MM.1S (cell line): ENCODE data around the gene E2F7.

Experiments used
- DNase-seq: peaks from one replicate; pipeline ENCODE4 v3.0.0-alpha.2; 2015
- H2AFZ ChIP-seq: fragments of 300-600 bp; sonication (generic); 2 replicates; pipeline ENCODE4 v1.6.0; 2016; ENCODE audit warnings: antibody characterized with exemption, low read length
- H3F3A ChIP-seq: fragments of 300-600 bp; sonication (generic); 2 replicates; pipeline ENCODE4 v1.6.1; 2016; ENCODE audit warnings: mild to moderate bottlenecking, antibody characterized with exemption, low read length, moderate library complexity, mixed read lengths; ENCODE audit not compliant: insufficient read depth
- H3K27ac ChIP-seq: fragments of 300-600 bp; sonication (generic); 2 replicates; pipeline ENCODE4 v1.5.1; 2016; ENCODE audit warnings: mild to moderate bottlenecking, low read length
- H3K27me3 ChIP-seq: fragments of 300-600 bp; sonication (generic); replicated peaks from 2 replicates; pipeline ENCODE4 v1.6.0; 2016; ENCODE audit warnings: low read length; ENCODE audit not compliant: insufficient read depth
- H3K36me3 ChIP-seq: fragments of 300-600 bp; sonication (generic); replicated peaks from 2 replicates; pipeline ENCODE4 v1.6.1; 2016; ENCODE audit warnings: mild to moderate bottlenecking, low read length, mixed read lengths; ENCODE audit not compliant: insufficient read depth
- H3K4me1 ChIP-seq: fragments of 300-600 bp; sonication (generic); 2 replicates; pipeline ENCODE4 v1.6.1; 2016; ENCODE audit warnings: low read length, mixed read lengths
- H3K4me2 ChIP-seq: fragments of 300-600 bp; sonication (generic); 2 replicates; pipeline ENCODE4 v1.6.0; 2016; ENCODE audit warnings: low read depth, low read length
- H3K4me3 ChIP-seq: fragments of 300-600 bp; sonication (generic); 2 replicates; pipeline ENCODE4 v1.5.1; 2016; ENCODE audit warnings: low read length, mixed read lengths
- H3K79me2 ChIP-seq: fragments of 300-600 bp; sonication (generic); 2 replicates; pipeline ENCODE4 v1.6.1; 2016; ENCODE audit warnings: mixed run types, low read length, mixed read lengths
- H3K9ac ChIP-seq: fragments of 300-600 bp; sonication (generic); 2 replicates; pipeline ENCODE4 v1.6.1; 2016; ENCODE audit warnings: low read length, mixed read lengths
- H3K9me2 ChIP-seq: fragments of 300-600 bp; sonication (generic); replicated peaks from 2 replicates; pipeline ENCODE4 v1.6.1; 2016; ENCODE audit warnings: mild to moderate bottlenecking, low read length, mixed read lengths; ENCODE audit not compliant: insufficient read depth
- H3K9me3 ChIP-seq: fragments of 300-600 bp; sonication (generic); replicated peaks from 2 replicates; pipeline ENCODE4 v1.6.1; 2016; ENCODE audit warnings: mild to moderate bottlenecking, low read length, mixed read lengths; ENCODE audit not compliant: insufficient read depth
- H4K20me1 ChIP-seq: fragments of 300-600 bp; sonication (generic); 2 replicates; pipeline ENCODE4 v1.6.1; 2016; ENCODE audit warnings: mild to moderate bottlenecking, low read length, moderate library complexity, mixed read lengths; ENCODE audit not compliant: insufficient read depth
- EZH2 ChIP-seq: fragments of 300-600 bp; sonication (generic); optimal IDR thresholded peaks from 2 replicates; pipeline ENCODE3; 2017; ENCODE audit warnings: low read depth, mild to moderate bottlenecking, antibody characterized with exemption, low read length, mixed read lengths
- EZH2phosphoT487 ChIP-seq: fragments of 300-600 bp; sonication (generic); IDR thresholded peaks from 2 replicates; pipeline ENCODE4 v1.6.1; 2018; ENCODE audit warnings: antibody characterized with exemption, low read length
- TF ChIP-seq, protein P1 (sequence below): fragments of 300-600 bp; sonication (generic); IDR thresholded peaks from 2 replicates; pipeline ENCODE4 v1.5.1; 2016; ENCODE audit warnings: antibody characterized with exemption, low read length, mixed read lengths

The E2F7 gene

DNA sequence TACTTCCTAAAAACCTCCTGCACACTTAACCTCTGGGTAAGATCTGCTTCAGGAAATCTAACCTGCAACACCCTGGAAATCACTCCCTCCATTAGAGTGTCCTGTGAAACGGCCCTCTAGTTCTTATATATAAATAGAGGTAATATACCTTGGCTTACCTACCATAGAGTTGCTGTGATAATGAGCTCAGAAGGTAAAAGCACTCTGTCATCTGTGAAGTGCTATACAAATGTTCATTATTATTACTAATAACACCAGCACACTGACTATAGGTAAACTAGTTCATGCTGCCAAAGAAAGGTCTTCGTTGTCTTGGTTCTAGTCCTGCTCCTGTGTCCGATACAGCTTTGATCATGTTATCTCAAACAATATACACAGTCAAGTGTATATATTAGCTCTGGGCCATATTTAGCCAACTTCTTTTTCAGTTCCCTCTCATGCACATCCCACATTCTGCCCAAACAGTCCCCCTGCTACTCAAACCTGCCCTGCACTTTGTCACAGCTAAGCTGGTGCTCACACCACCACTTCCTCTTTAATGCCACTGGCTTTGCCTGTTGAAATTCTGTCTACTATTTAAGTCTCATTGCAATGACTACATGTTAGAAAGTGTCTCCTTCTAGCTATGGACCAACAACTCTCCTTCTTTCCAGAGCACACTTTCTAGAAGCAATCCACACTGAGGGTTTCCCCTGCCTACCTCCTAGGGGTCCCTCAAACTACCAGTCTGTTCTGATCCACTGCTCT, 5.1 kb downstream of the E2F7 start:
- H3K9ac ChIP-seq: peak overlapping the region; percentile 95
- no peak overlapping the region for H2AFZ ChIP-seq
- H3K9me2 ChIP-seq: no peaks in the 10 kb centered on the region
- peaks cover 49% of the 10 kb centered on the region for H3F3A ChIP-seq
- peak overlapping the region; percentile 93 for H3K27ac ChIP-seq
- H3K4me2 ChIP-seq: peak overlapping the region; percentile 79
- H4K20me1 ChIP-seq: peaks cover 4% of the 10 kb centered on the region; the same call in 1 of the 2 replicates
- H3K79me2 ChIP-seq: peaks cover 94% of the 10 kb centered on the region
- H3K4me3 ChIP-seq: peak overlapping the region; percentile 14
- H3K36me3 ChIP-seq: peaks cover 4% of the 10 kb centered on the region; the same call in 1 of the 2 replicates
- H3K27me3 ChIP-seq: no peaks in the 10 kb centered on the region
- TF ChIP-seq EZH2 (no peak), EZH2phosphoT487 (no peak)
- TF ChIP-seq, protein P1, sequence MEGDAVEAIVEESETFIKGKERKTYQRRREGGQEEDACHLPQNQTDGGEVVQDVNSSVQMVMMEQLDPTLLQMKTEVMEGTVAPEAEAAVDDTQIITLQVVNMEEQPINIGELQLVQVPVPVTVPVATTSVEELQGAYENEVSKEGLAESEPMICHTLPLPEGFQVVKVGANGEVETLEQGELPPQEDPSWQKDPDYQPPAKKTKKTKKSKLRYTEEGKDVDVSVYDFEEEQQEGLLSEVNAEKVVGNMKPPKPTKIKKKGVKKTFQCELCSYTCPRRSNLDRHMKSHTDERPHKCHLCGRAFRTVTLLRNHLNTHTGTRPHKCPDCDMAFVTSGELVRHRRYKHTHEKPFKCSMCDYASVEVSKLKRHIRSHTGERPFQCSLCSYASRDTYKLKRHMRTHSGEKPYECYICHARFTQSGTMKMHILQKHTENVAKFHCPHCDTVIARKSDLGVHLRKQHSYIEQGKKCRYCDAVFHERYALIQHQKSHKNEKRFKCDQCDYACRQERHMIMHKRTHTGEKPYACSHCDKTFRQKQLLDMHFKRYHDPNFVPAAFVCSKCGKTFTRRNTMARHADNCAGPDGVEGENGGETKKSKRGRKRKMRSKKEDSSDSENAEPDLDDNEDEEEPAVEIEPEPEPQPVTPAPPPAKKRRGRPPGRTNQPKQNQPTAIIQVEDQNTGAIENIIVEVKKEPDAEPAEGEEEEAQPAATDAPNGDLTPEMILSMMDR: no peak
- peak; percentile 50 for DNase-seq
- H3K9me3 ChIP-seq: no peaks in the 10 kb centered on the region
- peaks cover 31% of the 10 kb centered on the region for H3K4me1 ChIP-seq

DNA sequence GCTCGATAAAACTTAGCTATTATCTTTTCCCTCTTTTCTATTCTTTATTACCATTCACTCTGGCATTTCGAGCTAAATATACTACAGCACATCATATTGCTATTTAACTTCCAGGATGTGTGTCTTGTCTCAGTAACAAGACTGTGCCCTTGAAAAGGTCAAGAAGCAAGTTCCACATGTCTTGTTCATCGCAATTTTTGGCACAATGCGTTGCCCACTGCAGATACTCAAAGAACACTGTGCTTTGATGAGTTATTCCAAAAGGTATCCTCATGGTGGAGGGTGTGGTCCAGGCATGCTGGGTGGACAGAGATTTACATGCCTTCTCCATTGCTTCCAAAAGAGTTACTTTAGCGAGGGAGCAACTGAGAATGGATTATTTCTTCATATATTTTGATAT, 6.6 kb downstream of the E2F7 start:
- Histone ChIP-seq H3K36me3 (peaks cover 16% of the 10 kb centered on the region; the same call in 1 of the 2 replicates), H3K79me2 (peaks cover 94% of the 10 kb centered on the region), H3K27ac (no peak overlapping the region)

DNA sequence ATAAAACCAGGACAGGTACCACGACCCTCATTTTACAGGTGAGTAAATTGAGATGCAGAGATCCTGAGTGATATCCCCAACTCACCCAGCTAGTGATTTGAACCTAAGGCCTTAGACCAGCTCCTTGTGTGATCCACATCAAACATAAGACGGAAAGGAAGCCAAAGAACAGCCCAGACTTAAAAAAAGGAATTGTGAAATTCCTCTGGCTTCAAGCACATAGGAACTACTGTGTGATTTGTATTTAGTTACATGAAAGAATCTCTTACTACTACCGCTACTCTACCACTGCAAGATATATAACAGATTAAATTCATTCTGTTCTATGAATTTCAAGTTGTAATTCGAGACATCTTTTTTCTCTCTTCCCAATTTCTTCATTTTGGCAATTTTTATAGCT, 10.5 kb downstream of the E2F7 start:
- no peak overlapping the region for H3K4me3 ChIP-seq
- no peak overlapping the region for H2AFZ ChIP-seq
- H3K4me1 ChIP-seq: peaks cover 5% of the 10 kb centered on the region; the same call in 1 of the 2 replicates
- H3K9ac ChIP-seq: no peak overlapping the region
- DNase-seq: no peak
- peaks cover 23% of the 10 kb centered on the region; the same call in 1 of the 2 replicates for H3K36me3 ChIP-seq
- no peaks in the 10 kb centered on the region for H3K27me3 ChIP-seq
- H3K79me2 ChIP-seq: peaks cover 91% of the 10 kb centered on the region
- H3K9me3 ChIP-seq: no peaks in the 10 kb centered on the region
- H3F3A ChIP-seq: peaks cover 3% of the 10 kb centered on the region; the same call in 1 of the 2 replicates
- H4K20me1 ChIP-seq: peaks cover 4% of the 10 kb centered on the region; the same call in 1 of the 2 replicates
- H3K27ac ChIP-seq: no peak overlapping the region
- TF ChIP-seq, protein P1: no peak
- no peak for TF ChIP-seq EZH2phosphoT487
- no peak for TF ChIP-seq EZH2
- H3K9me2 ChIP-seq: no peaks in the 10 kb centered on the region
- H3K4me2 ChIP-seq: no peak overlapping the region

More for the DNA sequence above, 6.6 kb downstream of the E2F7 start:
- H3K4me1 ChIP-seq: peaks cover 31% of the 10 kb centered on the region
- H3K4me3 ChIP-seq: no peak overlapping the region
- no peak overlapping the region for H3K9ac ChIP-seq
- H3F3A ChIP-seq: peaks cover 39% of the 10 kb centered on the region
- DNase-seq: no peak
- H3K9me3 ChIP-seq: no peaks in the 10 kb centered on the region
- TF ChIP-seq EZH2 (no peak), EZH2phosphoT487 (no peak)
- TF ChIP-seq, protein P1: no peak
- H3K9me2 ChIP-seq: no peaks in the 10 kb centered on the region
- no peaks in the 10 kb centered on the region for H3K27me3 ChIP-seq
- H4K20me1 ChIP-seq: peaks cover 4% of the 10 kb centered on the region; the same call in 1 of the 2 replicates
- H2AFZ ChIP-seq: no peak overlapping the region
- H3K4me2 ChIP-seq: no peak overlapping the region
